ENCODE data around the gene MAMSTR.

DNA sequence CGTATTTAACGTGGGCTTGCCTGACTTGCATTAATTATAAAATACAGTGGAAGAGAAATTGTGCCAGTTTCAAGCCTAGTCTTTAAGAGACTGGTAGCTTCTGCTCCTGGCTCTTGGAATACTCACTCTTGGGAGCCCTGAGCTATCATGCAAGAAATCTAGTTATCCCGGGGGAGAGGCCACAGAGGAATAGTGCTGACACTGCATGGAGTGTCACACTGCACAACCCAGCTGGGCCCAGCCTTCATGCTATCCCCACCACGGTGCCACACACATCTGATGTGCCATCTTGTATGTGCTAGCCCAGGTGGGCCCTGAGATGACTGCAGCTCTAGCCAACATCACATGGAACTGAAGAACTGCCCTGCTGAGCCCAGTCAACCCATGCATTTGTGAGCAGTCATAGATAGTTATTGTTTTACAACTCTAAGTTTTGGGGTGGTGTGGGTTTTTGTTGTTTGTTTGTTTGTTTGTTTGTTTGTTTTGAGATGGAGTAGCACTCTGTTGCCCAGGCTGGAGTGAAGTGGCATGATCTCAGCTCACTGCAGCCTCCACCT lies 8.3 kb downstream of the MAMSTR start:
- TF ChIP-seq, protein P1, sequence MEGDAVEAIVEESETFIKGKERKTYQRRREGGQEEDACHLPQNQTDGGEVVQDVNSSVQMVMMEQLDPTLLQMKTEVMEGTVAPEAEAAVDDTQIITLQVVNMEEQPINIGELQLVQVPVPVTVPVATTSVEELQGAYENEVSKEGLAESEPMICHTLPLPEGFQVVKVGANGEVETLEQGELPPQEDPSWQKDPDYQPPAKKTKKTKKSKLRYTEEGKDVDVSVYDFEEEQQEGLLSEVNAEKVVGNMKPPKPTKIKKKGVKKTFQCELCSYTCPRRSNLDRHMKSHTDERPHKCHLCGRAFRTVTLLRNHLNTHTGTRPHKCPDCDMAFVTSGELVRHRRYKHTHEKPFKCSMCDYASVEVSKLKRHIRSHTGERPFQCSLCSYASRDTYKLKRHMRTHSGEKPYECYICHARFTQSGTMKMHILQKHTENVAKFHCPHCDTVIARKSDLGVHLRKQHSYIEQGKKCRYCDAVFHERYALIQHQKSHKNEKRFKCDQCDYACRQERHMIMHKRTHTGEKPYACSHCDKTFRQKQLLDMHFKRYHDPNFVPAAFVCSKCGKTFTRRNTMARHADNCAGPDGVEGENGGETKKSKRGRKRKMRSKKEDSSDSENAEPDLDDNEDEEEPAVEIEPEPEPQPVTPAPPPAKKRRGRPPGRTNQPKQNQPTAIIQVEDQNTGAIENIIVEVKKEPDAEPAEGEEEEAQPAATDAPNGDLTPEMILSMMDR (IDR thresholded peaks at IDR 0.05) = no peak
- TF ChIP-seq ZFX (IDR thresholded peaks at IDR 0.05; ENCODE audit: borderline replicate concordance) = no peak
